ENCODE results near the gene C4BPA. TPM values are rescaled to one million over a fixed set of nuclear protein-coding genes. Genes with fewer than 3 reads are reported as not detected.

Gene C4BPA
- total and polyA plus RNA-seq, 9 of the 15 experiments (the other 6 are each of a cell fraction or from before 2014, with no cell fraction given), result 0.04 to 0.22 (median 0.11) TPM; not detected in 3

DNA sequence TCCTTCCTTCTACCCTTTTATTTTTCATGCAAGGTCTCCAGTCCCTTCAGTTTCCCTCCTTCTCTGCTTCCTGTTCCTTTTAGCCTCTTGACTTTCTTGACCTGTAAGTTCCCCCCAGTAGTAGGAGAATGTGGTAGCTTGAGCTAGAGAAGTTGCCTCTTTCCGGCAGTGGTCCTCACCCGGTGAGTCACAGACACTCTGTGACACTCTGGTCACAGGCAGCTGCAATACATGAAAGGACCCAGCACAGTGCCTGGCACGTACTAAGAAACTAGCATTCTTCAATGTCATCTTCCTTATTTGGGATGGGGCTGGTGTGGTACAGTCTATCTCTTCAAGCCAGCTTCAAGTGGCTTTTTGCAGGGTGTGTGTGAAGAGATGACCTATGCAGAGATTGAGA is 35.0 kb upstream of the C4BPA start:
- ChIA-PET POLR2A (interaction anchor here (0.6 to 0.9 kb wide), 2 partner anchors 11 to 48 kb away, joined by 3 to 4 read pairs; no protein-coding TSS in a partner anchor), CTCF (ENCODE audit: low intra/inter-chr PET ratio) (no interaction called here)
- Histone ChIP-seq H3K9me1 (ENCODE audit: control insufficient read depth, insufficient read depth, low read length) (no peaks in the 10 kb centered on the region), H3K4me2 (ENCODE audit: insufficient read depth, low read length) (no peak overlapping the region), H3K9me3 (replicated peaks; ENCODE audit: control insufficient read depth, insufficient read depth, low read depth, low read length) (no peaks in the 10 kb centered on the region), H2AFZ (ENCODE audit: low read depth, low read length) (no peak overlapping the region), H3K36me3 (ENCODE audit: control insufficient read depth, insufficient read depth, low read length) (peaks cover 71% of the 10 kb centered on the region), H3K4me1 (replicated peaks in 1 of 2; ENCODE audit: control insufficient read depth in 2 of 2, insufficient read depth in 2 of 2, low read length in 2 of 2) (no peaks in the 10 kb centered on the region), H3K27ac (ENCODE audit: extremely low read depth, low read depth, low read length) (no peak overlapping the region), H3K79me2 (ENCODE audit: control insufficient read depth, insufficient read depth, low read length) (no peaks in the 10 kb centered on the region), H4K20me1 (replicated peaks; ENCODE audit: control insufficient read depth, insufficient read depth, low read length) (no peaks in the 10 kb centered on the region), H3K27me3 (ENCODE audit: control insufficient read depth in 2 of 2, insufficient read depth in 2 of 2, low read length in 2 of 2) (no peaks in the 10 kb centered on the region), H3K9ac (ENCODE audit: insufficient read depth in 1 of 2, low read depth in 2 of 2, low read length in 2 of 2) (no peak overlapping the region), H3K4me3 (no peak overlapping the region)
- 72% methylated on average over 3 of the region's 3 CpGs for WGBS (ENCODE audit: insufficient coverage, low coverage, missing lambda C conversion rate)
- intact Hi-C loops (cut with micrococcal nuclease) (no loop called here), in situ Hi-C loops (cut with MboI) (no loop called here)
- TF ChIP-seq ZNF57 (CRISPR knock-in tag; IDR thresholded peaks at IDR 0.05), result no peak
- no peak for TF ChIP-seq NFE2 (IDR thresholded peaks at IDR 0.05; ENCODE audit: low read depth)
- TF ChIP-seq SRSF1 (IDR thresholded peaks at IDR 0.05; ENCODE audit: low read depth, low read length), result no peak
- no peak for TF ChIP-seq ZFX (CRISPR knock-in tag; IDR thresholded peaks at IDR 0.05)
- no peak for TF ChIP-seq ZNF134 (CRISPR knock-in tag; conservative IDR thresholded peaks at IDR 0.05)
- no peak for TF ChIP-seq HNRNPL (IDR thresholded peaks at IDR 0.05; ENCODE audit: low read depth, low read length)
- TF ChIP-seq ZNF212 (CRISPR knock-in tag; IDR thresholded peaks at IDR 0.05), result no peak
- TF ChIP-seq TCF7 (IDR thresholded peaks at IDR 0.05; ENCODE audit: borderline replicate concordance), result no peak
- TF ChIP-seq, protein P1, sequence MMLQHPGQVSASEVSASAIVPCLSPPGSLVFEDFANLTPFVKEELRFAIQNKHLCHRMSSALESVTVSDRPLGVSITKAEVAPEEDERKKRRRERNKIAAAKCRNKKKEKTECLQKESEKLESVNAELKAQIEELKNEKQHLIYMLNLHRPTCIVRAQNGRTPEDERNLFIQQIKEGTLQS (IDR thresholded peaks at IDR 0.05), result no peak
- TF ChIP-seq, protein P1 (CRISPR knock-in tag; conservative IDR thresholded peaks at IDR 0.05), result no peak
- TF ChIP-seq, protein P2, sequence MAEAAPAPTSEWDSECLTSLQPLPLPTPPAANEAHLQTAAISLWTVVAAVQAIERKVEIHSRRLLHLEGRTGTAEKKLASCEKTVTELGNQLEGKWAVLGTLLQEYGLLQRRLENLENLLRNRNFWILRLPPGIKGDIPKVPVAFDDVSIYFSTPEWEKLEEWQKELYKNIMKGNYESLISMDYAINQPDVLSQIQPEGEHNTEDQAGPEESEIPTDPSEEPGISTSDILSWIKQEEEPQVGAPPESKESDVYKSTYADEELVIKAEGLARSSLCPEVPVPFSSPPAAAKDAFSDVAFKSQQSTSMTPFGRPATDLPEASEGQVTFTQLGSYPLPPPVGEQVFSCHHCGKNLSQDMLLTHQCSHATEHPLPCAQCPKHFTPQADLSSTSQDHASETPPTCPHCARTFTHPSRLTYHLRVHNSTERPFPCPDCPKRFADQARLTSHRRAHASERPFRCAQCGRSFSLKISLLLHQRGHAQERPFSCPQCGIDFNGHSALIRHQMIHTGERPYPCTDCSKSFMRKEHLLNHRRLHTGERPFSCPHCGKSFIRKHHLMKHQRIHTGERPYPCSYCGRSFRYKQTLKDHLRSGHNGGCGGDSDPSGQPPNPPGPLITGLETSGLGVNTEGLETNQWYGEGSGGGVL (CRISPR knock-in tag; IDR thresholded peaks at IDR 0.05), result no peak
- TF ChIP-seq, protein P3, sequence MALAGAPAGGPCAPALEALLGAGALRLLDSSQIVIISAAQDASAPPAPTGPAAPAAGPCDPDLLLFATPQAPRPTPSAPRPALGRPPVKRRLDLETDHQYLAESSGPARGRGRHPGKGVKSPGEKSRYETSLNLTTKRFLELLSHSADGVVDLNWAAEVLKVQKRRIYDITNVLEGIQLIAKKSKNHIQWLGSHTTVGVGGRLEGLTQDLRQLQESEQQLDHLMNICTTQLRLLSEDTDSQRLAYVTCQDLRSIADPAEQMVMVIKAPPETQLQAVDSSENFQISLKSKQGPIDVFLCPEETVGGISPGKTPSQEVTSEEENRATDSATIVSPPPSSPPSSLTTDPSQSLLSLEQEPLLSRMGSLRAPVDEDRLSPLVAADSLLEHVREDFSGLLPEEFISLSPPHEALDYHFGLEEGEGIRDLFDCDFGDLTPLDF (CRISPR knock-in tag; IDR thresholded peaks at IDR 0.05), result no peak
- TF ChIP-seq HDAC6 (IDR thresholded peaks at IDR 0.05; ENCODE audit: low read depth, low read length), result no peak
- no peak for TF ChIP-seq ZC3H11A (IDR thresholded peaks at IDR 0.05; ENCODE audit: low read depth, low read length)
- TF ChIP-seq, protein P4, sequence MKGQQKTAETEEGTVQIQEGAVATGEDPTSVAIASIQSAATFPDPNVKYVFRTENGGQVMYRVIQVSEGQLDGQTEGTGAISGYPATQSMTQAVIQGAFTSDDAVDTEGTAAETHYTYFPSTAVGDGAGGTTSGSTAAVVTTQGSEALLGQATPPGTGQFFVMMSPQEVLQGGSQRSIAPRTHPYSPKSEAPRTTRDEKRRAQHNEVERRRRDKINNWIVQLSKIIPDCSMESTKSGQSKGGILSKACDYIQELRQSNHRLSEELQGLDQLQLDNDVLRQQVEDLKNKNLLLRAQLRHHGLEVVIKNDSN (CRISPR knock-in tag; IDR thresholded peaks at IDR 0.05), result no peak
- no peak for TF ChIP-seq SRSF9 (IDR thresholded peaks at IDR 0.05; ENCODE audit: borderline replicate concordance, low read depth, low read length)
- TF ChIP-seq ZNF124 (CRISPR knock-in tag; IDR thresholded peaks at IDR 0.05), result no peak
- no peak for TF ChIP-seq NCOA1 (IDR thresholded peaks at IDR 0.05; ENCODE audit: low read depth)
- no peak for TF ChIP-seq PTRF (tag; IDR thresholded peaks at IDR 0.05)
- TF ChIP-seq NFE2L1 (tag; IDR thresholded peaks at IDR 0.05; ENCODE audit: borderline replicate concordance, low read depth), result no peak
- DNase-seq (ENCODE audit: extremely low read depth in 1 of 4, low spot score in 3 of 4) (no peak), FAIRE-seq (no peak), ATAC-seq (no peak)
- BruUV-seq (replicated peaks), result no TSS peak

All from K562 (cell line).